Forelimb muscle (tissue), 1 donor: ENCODE data around the gene TCOF1. TPM values are rescaled to one million over a fixed set of nuclear protein-coding genes. Genes with fewer than 3 reads are reported as not detected.
"Not testable (repeated sequence)": the region's sequence is repeated elsewhere in the genome, so short reads cannot be mapped to it uniquely, and the experiment has no call there.

ENCODE experiments used
- DNase-seq: peaks from one replicate; pipeline ENCODE4 v3.0.0-alpha.2; 2013; ENCODE audit warnings: low read depth
- polyA plus RNA-seq: library from polyadenylated mRNA; unstranded; fragments of 120-200 nt; gene quantifications from one replicate; pipeline ENCODE4 v1.2.1, GENCODE V29; 2013; ENCODE audit not compliant: insufficient read length

The TCOF1 gene
- polyA plus RNA-seq, 1 donor: 16.9 TPM

DNA sequence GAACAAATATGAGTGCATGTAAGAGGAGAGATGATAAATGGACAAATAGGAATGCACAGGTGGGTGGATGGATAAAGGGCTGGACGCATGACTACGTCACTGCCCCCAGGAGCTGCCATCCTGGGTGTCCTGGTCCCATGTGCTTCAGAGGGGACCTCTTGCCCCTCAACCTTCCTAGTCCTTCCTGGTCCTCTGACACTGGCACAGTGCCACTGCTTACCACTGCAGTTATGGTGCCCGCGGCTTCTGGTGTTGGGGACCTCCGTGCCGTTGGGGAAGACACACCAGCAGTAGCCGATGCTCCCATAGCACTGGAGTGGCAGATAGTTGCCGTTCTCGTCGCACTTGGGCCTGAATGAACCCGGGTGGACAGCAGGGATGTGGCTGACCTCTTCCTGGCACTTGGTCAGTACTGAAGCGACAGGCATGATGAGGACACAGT, 45.4 kb downstream of the TCOF1 start:
- no peak for DNase-seq

DNA sequence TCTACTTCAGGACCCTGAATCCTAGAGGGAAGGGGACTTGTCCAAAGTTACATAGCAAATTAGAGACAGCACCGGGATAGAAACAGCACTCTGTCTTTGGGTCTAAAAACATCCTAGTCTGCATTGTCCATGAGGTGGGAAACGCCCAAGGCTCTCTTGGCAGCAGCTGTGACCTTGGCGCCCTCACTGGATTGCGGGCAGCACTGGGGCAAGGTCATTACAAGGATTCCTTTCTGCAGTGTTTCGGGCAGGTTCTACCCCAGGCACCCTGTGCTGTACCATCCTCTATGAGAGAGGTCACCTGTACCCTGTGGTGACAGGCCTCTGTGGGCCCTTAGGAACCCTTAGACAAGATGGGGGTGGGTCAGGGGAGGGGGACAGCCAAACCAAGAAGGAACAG, 46.6 kb downstream of the TCOF1 start:
- no peak for DNase-seq

DNA sequence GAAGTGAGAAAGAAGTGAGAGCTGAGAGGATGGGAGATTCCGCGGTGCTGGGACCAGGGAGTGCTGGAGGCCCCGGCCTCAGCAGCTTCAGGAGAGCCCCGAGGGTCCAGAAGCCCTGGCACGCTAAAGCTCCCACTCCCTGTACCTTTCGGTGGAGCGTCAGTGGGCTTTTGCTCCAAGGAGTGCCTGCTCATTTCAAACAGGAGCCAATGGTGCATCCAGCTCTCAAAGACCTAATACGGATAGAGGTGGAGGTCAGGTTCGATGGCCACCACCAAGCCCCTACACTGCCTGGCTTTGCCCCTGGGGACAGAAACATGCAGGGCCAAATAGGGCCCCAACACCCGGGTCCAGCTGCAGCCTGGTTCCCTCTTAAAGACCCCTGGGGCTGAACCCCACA, 47.0 kb downstream of the TCOF1 start:
- DNase-seq: no peak

DNA sequence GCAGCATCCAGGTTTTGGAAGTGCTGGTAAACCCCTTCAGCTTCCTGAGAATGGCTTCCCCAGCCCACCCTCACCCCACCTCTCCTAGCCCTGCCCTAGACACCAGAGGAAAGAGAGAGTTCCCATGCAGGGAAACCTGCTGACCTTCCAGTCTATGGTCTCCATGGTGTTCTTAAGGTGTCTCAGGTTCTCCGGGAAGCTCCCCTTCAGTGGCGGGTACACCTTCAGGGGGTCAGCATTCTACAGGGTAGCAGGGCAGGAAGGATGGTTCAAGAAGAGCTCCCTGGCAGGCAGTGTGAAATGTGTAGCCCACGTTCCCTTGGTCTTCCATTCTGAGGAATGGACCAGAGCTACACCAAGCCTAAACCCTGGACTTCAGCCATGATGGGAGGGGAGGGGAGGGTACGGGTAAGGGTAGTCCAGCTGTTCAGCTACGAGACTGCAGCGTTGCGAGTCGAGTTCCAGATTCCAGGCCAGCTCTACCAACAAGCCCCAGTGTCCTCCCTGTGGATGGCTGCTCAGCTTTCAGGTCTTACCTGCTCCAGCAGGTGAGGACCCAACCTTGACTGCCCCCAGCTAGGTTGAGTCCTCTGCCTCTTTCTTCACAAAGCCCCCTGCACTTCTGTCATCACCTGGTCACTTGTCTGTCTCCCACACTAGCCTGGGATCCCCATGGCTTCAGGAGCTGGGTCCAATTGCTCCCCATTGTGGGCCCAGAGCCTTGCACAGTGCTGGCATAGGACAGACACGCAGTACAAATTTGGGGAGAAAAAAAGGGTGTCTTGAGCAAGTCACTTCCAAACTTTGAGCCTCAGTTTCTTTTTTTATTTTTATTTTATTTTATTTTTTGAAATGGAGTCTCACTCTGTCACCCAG, 47.7 kb downstream of the TCOF1 start:
- no peak for DNase-seq

DNA sequence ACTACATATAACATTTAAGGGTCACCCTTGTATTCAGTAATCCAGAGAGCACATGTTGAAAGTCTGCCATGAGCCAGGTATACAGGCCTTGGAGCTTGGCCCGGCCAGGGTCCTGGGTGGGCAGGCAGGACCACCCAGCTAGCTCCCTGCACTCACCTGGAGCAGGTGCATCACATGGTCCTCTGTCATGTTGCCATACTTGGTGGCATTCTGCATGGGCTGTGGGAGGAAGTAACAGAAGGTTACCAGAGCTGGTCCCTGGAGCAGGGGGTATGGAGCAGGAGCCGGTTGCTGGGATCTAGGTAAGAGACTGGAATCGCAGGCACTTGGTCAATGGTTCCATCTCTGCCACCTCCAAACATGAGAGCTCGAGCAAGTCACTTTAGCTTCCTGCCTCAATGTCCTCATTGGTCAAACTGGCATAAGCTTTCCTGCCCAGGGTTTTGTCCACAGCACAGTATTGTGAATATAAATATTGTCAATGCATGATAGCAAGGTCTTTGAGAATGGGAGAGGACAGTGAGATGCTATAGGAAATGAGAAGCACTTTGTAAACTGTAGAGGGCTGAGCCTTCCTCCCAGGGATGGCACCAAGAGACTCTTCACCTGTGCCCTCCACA, 48.7 kb downstream of the TCOF1 start:
- no peak for DNase-seq

DNA sequence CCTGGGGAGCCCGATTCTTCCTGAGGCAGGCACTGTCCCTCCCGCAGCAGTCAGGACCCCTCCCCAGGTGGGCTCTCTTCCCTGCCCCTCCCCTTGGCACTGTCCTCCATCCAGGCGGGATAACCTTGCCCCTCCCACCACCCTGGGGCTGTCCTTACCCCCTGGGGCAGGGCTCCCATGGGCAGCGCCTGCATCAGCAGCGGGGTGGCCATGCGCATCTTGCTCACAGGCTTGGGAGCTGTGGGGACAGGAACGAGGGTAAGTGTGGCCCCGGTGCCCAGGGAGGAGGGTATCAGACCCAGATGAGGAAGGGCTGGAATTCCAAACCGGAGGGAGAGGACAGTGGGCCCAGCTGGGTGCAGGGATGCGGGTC, 49.2 kb downstream of the TCOF1 start:
- no peak for DNase-seq

DNA sequence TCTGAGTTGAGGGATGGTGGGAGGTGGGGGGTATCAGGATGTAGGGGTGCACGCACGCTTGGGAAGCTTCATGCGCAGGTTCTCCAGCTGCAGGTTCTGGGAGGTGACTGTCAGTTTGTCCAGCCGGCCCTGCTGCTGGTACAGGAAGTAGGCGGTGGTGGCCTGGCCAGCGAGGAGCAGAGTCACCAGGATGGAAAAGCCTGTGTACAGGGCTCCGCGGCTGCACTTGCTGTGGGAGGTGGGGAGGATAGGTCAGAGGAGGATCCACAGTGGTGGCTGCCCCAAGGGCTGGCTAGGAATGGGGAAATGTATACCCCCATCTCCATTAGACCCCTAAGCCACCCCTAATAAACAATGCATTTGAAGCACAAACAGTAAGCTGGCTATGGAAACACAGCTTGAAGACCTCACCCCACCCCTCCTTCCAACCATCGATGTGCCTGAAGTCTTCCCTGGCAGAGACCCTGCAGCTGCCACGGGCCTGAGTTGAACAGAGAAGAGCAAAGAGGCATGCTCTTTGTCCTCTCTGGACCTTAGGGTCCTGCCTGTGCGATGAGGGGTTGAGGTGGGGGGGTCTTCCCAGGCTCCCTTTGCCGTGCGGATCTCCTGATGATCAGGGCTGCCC, 49.7 kb downstream of the TCOF1 start:
- no peak for DNase-seq

DNA sequence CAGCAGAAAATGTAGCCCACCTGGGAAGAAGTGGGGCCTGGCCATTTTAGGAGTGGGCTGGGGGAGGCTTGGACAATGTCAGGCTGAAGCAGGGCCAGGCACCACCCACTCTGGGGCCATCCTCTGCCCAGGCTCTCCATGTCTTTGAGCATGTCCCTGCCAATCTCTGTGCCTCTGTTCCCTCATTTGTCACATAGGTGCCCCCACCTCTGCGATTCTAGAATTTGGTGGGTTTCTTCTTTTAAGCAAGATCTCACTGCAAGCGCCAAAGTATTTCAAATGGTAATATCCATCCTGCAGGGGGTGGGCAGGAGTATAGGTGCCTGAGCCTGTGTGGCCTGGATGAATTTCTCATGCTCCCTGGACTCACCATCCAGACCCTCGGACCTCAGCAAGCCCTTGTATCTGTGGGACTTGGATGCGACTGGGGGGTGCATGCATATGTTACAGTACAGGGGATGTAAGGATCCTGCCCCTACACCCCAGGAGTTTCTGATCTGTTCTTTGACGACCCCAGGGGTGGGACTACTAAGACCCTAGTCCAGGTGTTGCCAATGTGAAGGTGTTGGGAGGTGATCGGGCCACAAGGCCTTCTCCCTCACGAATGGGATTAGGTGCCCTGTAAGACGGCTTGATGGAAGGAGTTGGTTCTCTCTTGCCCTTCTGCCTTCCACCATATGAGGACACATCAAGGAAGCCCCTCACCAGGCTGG, 50.9 kb downstream of the TCOF1 start:
- no peak for DNase-seq

DNA sequence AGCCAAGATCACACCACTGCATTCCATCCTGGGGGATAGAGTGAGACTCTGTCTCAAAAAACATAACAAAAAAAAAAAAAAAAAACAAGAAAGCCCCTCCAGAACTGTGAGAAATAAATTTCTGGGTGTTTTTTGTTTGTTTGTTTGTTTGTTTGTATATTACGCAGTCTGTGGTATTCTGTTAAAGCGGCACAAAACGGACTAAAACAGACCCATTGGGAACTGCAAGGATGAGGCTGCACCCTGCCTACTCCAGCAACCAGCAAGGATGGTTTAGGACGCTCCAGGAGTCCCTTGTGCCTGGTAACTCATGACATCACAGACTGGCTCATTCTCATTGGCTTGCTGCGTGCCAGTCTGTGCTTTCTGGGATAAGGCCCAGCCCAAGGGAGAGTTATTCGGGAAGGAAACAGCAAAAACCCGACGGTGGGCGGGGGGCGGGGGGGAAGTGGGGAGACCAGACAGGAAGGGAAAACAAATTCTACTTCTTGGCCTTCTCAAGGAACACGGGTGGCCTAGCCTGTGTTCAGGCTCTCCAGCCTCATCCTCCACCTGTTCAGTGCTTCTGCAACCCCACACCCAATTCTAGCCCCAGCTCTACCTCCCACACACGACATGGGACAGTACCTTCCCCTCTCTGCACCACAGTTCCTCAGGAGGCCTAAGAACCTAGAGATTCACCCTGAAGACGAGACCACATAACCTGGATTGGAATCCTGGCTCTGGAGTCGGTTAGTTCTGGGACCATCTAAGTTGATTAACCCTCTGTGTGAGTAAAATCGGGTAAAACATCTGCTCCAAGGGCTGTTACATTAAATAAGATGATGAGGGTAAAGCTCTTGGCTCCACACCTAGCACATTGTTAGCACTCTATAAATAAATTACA, 52.4 kb downstream of the TCOF1 start:
- DNase-seq: peak; percentile 52

DNA sequence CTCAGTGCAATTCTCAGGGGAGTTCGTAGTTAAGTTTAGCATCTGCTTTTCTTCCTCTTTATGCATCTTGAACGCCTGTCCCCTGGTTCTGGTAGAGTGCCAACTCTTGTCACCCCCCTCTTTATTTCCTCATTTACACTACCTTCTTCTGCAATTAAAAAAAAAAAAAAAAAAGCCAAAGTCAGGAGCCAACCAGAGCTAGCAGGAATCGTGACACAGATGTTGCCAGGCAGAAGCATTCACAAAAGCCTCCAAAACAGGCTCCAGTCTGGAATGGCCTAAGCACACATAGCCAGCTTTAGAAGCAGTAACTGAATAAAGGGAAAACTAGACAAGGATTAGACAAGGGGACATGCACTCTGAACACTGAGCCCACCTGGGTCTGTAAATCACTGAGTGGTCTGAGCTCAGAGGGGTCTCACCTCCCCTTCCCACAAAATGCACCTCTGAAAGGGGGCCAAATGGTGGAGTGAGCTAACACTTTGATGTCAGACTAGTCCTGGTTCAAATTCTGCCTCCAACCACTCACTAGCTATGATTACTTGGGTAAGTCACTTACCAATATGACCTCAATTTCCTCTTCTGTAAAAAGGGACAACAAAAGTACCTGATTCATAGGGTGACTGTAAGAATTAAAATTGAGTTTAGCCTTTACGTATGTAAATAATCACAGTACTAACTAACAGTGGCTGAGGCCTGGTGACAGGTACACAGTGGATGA, 53.2 kb downstream of the TCOF1 start:
- DNase-seq: peak; percentile 77

DNA sequence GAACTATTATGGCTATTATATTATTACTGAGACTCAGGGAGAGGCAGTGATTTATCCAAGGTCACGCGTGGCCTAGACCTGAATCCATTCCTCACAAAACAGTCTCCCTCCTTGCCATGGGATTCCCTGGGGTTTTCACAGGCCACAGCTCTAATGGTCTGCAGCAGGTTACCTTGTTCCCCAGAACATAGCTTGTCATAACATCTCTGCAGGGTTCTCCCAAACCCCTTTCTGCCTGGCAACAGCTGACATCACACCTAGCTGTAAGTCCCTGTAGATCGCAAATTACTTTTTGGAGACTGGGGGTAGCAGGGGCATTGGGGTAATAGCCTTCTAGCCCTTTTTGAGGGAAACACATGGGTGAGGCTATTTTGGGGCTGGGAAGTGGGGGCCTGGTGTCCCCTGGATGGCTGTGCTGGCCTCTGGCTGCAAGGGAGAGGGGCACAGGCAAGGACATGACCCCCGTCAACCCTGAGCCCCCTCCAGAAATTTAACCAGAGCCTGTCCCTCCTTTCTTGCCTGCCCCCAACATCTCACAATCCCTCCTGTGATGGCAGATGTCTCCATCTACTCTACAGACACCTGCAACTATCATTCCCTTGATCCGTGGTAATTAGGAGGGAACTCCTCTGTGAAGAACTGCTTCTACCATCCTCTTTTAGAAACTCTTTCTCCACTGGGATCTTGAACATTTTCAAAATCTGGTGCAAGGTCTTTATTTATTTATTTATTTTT, 53.9 kb downstream of the TCOF1 start:
- no peak for DNase-seq

DNA sequence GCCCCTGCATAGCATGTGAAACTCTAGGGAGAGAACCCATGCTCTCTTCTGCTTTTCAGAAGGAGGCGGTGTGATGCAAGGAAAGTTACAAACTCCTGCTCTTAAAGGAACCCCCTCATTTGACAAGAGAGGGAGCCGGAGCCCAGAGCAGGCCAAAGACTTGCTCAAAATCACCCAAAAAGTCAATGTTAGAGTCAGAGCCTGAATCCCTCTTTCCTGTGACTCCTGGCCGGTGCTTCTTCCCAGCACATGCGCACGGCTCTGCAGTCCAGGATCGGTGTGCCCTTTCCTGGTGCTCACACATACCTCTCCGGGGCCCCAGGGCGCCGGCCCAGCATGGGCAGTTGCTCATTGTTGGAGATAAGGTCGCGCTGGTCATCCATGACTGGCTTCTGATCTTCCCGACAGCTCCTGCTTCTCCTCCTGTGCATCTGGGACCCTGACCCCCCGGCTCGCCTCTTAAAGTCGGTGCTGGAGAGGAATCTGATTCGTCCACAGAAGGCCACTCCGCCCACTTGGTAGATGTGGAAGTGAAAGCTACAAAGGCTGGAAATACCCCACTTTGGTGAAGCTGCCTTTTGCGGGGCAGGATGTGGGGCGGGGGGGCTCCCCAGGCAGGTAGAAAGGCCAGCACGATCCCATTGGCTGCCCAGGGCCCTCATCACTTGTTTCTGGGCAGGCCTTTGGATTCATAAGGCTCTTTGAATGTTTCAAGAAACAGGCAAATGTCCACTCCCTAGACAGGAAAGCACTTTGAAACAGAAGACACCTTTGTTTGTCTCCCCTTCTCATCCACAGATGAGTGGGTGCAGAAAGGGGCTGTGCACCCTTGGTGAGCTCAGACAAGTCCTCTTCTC, 55.0 kb downstream of the TCOF1 start, which contains the start of gene CD74:
TSS of gene CD74 (minus strand) at position 592 of the 857 bp plus-strand sequence. CDS start at position 431, 161 bp downstream.
- DNase-seq: no peak

DNA sequence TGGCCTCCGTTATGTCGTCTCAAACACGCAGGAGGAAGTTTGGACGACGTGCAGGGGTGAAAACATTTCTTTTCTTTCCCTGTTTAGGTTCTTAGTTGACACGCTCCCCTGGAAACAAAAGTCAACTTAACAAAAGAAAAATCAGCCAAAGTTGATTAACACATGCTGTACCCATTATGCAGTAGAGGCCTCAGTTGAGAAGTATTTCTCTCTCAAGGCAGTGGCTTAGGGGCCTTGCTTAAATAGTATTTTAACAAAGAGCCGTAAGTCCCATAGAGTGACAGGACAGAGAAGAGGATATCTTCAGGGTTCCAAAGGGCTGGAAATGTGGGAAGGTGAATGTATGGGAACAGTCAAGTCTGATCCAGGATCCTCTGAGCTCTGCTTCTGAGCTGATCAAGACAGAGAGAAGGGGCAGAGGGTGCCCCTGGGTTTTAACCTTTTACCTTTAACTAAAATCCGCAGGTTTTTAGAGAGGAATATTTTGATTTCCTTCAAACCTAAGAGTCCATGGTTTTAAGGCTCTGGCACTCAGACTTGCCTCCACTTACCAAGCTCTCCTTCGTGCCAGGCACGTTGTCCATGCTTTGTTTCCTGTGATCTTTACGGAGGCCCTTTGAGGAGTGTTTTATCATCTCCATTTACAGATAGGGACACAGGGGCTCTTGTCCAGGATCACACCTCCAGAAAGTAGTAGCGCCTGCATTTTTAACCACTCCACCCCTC, 55.8 kb downstream of the TCOF1 start:
- DNase-seq: no peak

DNA sequence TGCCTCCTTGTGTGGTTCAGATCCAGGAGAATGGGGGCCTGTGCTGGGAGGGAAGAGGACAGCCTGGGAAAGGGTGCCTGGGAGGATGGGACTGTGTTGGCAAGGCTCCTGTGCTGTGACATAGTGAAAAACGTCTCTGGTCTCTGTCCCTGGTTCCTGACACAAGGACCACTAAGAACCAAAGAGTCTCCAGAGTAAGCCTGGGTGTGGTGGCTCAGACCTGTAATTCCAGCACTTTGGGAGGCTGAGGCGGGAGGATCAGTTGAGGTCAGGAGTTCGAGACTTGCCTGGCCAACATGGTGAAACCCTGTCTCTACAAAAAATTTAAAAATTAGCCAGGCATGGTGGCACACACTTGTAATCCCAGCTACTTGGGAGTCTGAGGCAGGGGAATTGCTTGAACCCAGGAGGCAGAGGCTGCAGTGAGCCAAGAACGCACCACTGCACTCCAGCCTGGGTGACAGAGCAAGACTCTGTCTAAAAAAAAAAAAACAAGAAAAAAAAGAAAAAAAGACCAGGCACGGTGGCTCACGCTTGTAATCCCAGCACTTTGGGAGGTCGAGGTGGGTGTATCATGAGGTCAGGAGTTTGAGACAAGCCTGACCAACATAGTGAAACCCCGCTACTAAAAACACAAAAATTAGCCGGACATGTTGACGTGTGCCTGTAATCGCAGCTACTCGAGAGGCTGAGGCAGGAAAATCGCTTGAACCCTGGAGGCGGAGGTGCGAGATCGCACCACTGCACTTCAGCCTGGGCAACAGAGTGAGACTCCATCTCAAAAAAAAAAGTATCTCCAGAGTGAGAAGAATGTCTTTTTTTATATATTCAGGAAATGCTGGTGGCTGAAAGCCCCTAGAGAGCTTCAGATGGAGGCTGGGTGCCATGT, 56.6 kb downstream of the TCOF1 start:
- DNase-seq: not testable (repeated sequence)

DNA sequence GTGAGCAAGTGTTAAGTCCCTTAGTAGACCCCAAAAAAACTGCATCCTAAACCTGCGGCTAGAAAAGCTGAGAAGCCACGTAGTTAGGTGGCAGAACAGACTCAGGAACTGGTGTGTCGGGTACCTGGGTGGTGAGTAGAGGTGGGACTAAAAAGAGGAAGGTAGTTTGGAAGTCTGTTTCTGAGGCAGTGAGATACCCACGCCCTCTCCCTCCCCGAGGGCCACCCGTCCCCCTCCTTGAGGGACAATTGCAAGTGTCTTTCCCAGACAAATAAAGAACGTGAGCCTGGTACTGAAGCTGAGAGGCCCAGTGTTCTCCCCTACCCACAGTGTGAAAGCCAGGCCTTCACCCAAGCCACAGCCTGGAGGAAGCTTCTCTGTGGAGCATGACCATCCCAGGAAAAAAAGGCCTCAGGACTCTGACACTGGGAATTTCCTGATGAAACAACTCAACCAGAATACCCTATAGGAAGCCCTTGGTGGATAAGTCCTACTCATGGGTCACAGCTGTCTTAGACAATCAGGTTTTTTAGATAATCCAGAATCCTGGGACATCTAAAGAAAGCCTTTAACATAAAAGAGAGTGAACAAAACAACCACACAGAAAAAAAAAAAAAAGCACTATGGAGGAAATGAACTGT, 62.3 kb downstream of the TCOF1 start:
- no peak for DNase-seq

DNA sequence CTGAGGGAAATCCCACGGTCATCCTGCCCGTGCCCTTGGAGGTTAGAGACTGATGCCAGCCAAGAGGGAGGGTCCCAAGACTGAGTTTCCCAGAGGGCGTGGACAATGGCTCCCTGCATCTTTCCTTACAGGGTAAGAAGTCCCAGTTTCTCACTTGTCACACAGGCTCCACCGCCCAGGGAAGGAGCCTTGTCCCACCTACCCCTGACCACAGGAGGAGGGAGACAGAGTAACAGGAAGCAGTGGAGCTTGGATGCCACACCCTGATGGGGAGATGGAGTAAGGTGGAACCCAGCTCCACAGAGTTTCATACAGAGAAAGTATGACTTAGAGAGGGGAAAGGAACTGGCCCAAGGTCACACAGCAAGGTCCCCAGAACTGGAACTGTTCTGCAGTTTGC, 64.6 kb downstream of the TCOF1 start:
- no peak for DNase-seq
